WTC11 (cell line): ENCODE results near the gene POLR2A. TPM values are rescaled to one million over a fixed set of nuclear protein-coding genes. Genes with fewer than 3 reads are reported as not detected.

ENCODE experiments used
- ATAC-seq: fragments of 200-7000 bp; cut with Tn5 transposase; 2 replicates; pipeline ENCODE4 v1.10.0; 2021; ENCODE audit warnings: mild to moderate bottlenecking, moderate library complexity
- CTCF ChIA-PET: fragments of 300-600 bp; sonication (Branson Sonifier 250); formaldehyde crosslinking; loops from one replicate; lab custom pipeline; 2021; ENCODE audit warnings: antibody characterized with exemption; lab: Charles Lee
- POLR2A ChIA-PET: fragments of 350-600 bp; sonication (Branson Sonifier 250); formaldehyde crosslinking; loops from one replicate; lab custom pipeline; 2021; ENCODE audit warnings: antibody characterized with exemption; lab: Charles Lee
- DNase-seq: peaks from one replicate; pipeline ENCODE4 v3.0.0; 2021; ENCODE audit warnings: low spot score
- H3K27ac Mint-ChIP-seq: 2 replicates; pipeline ENCODE4 v1.8.0; 2021; ENCODE audit warnings: mixed read lengths
- H3K27me3 Mint-ChIP-seq: 2 replicates; pipeline ENCODE4 v1.8.0; 2021; ENCODE audit warnings: low read depth, mild to moderate bottlenecking, moderate library complexity, mixed read lengths
- H3K36me3 Mint-ChIP-seq: 2 replicates; pipeline ENCODE4 v1.8.0; 2021; ENCODE audit warnings: mixed read lengths
- H3K4me1 Mint-ChIP-seq: 2 replicates; pipeline ENCODE4 v1.8.0; 2022; ENCODE audit warnings: mixed read lengths
- H3K4me3 Mint-ChIP-seq: 2 replicates; pipeline ENCODE4 v1.8.0; 2021; ENCODE audit warnings: mild to moderate bottlenecking, moderate library complexity, mixed read lengths
- H3K9me3 Mint-ChIP-seq: 2 replicates; pipeline ENCODE4 v1.8.0; 2021; ENCODE audit warnings: mixed read lengths
- ATF1 ChIP-seq: sonication (generic); formaldehyde crosslinking; IDR thresholded peaks from 2 replicates; pipeline ENCODE4 v1.8.1; 2023; ENCODE audit warnings: mild to moderate bottlenecking, moderate library complexity, missing genetic modification reagents
- CREB1 ChIP-seq: sonication (generic); formaldehyde crosslinking; IDR thresholded peaks from 2 replicates; pipeline ENCODE4 v1.8.0; 2023; ENCODE audit warnings: mild to moderate bottlenecking, missing genetic modification reagents
- CREM ChIP-seq: sonication (generic); formaldehyde crosslinking; IDR thresholded peaks from 2 replicates; pipeline ENCODE4 v1.8.1; 2022; ENCODE audit warnings: mild to moderate bottlenecking, missing genetic modification reagents, moderate library complexity
- FOXJ3 ChIP-seq: sonication (generic); formaldehyde crosslinking; IDR thresholded peaks from 2 replicates; pipeline ENCODE4 v1.9.0; 2021; ENCODE audit warnings: missing genetic modification reagents, mild to moderate bottlenecking, borderline replicate concordance
- JAZF1 ChIP-seq: fragments of 250-450 bp; sonication (Bioruptor Pico); IDR thresholded peaks from 2 replicates; pipeline ENCODE4 v1.9.0; 2021; ENCODE audit warnings: moderate library complexity, mild to moderate bottlenecking, inconsistent platforms
- MYBL2 ChIP-seq: sonication (generic); formaldehyde crosslinking; IDR thresholded peaks from 2 replicates; pipeline ENCODE4 v1.8.1; 2023; ENCODE audit warnings: mild to moderate bottlenecking, moderate library complexity, missing genetic modification reagents
- NFYB ChIP-seq: sonication (generic); formaldehyde crosslinking; conservative IDR thresholded peaks from 2 replicates; pipeline ENCODE4 v1.8.0; 2022; ENCODE audit warnings: low read depth, missing genetic modification reagents
- NR1H2 ChIP-seq: sonication (generic); formaldehyde crosslinking; IDR thresholded peaks from 2 replicates; pipeline ENCODE4 v1.9.0; 2021; ENCODE audit warnings: mild to moderate bottlenecking, moderate library complexity, missing genetic modification reagents
- SP1 ChIP-seq: sonication (generic); formaldehyde crosslinking; conservative IDR thresholded peaks from 2 replicates; pipeline ENCODE4 v1.8.1; 2022; ENCODE audit warnings: missing genetic modification reagents
- TCF7 ChIP-seq: sonication (generic); formaldehyde crosslinking; IDR thresholded peaks from 2 replicates; pipeline ENCODE4 v1.8.0; 2022; ENCODE audit warnings: mild to moderate bottlenecking, low read depth, missing genetic modification reagents, moderate library complexity
- TEAD1 ChIP-seq: sonication (generic); formaldehyde crosslinking; IDR thresholded peaks from 2 replicates; pipeline ENCODE4 v1.8.0; 2022; ENCODE audit warnings: mild to moderate bottlenecking, missing genetic modification reagents
- ZNF671 ChIP-seq: fragments of 250-450 bp; sonication (Bioruptor Pico); IDR thresholded peaks from 2 replicates; pipeline ENCODE4 v1.8.0; 2021; ENCODE audit warnings: mild to moderate bottlenecking
- total RNA-seq: library from RNA; stranded (reverse); gene quantifications from 3 replicates; pipeline ENCODE4 v1.2.3, GENCODE V29; 2021
- TF ChIP-seq, protein P1 (sequence below): sonication (generic); formaldehyde crosslinking; IDR thresholded peaks from 2 replicates; pipeline ENCODE4 v1.8.1; 2023; ENCODE audit warnings: mild to moderate bottlenecking, missing genetic modification reagents, moderate library complexity
- TF ChIP-seq, protein P2 (sequence below): sonication (generic); formaldehyde crosslinking; IDR thresholded peaks from 2 replicates; pipeline ENCODE4 v1.8.1; 2022; ENCODE audit warnings: low read depth, missing genetic modification reagents, borderline replicate concordance
- TF ChIP-seq, protein P3 (sequence below): sonication (generic); formaldehyde crosslinking; IDR thresholded peaks from 2 replicates; pipeline ENCODE4 v1.8.1; 2023; ENCODE audit warnings: mild to moderate bottlenecking, missing genetic modification reagents
- TF ChIP-seq, protein P4 (sequence below): sonication (generic); formaldehyde crosslinking; IDR thresholded peaks from 2 replicates; pipeline ENCODE4 v1.8.0; 2022; ENCODE audit warnings: mild to moderate bottlenecking, missing genetic modification reagents
- TF ChIP-seq, protein P5 (sequence below): fragments of 250-450 bp; sonication (Bioruptor Pico); conservative IDR thresholded peaks from 2 replicates; pipeline ENCODE4 v1.9.0; 2021; ENCODE audit warnings: mild to moderate bottlenecking
- TF ChIP-seq, protein P6 (sequence below): sonication (generic); formaldehyde crosslinking; conservative IDR thresholded peaks from 2 replicates; pipeline ENCODE4 v1.8.1; 2023; ENCODE audit warnings: mild to moderate bottlenecking, low read depth, missing genetic modification reagents, moderate library complexity
- TF ChIP-seq, protein P7 (sequence below): fragments of 200-600 bp; IDR thresholded peaks from 2 replicates; pipeline ENCODE4 v1.8.0; 2022; ENCODE audit warnings: antibody characterized with exemption
- TF ChIP-seq, protein P8 (sequence below): fragments of 250-450 bp; sonication (Bioruptor Pico); IDR thresholded peaks from 2 replicates; pipeline ENCODE4 v1.9.0; 2021; ENCODE audit warnings: mild to moderate bottlenecking

The POLR2A gene
- total RNA-seq, 1 experiment from 2014 or later, result 170 TPM

DNA sequence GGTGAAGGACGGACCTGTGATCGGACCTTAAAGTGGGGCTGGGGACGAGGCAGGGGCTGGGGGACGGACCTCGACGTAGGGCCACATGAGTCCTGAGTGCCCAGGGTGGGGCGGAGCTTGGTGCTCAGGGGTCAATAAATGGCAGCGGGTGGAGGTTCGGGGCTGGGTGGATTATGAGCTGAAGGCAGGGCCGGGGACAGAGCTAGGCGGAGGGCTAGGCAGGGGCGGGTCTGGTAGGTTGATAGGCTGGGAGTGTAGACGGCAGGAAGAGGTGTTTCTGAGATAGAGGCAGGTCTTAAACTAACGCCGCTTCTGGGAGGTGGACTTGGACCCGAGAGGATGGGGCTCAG is 38.6 kb upstream of the POLR2A start:
- CTCF ChIA-PET, result interaction anchor here (0.6 to 2.9 kb wide), 19 partner anchors 8 to 189 kb away, joined by 3 to 19 read pairs (median 5); partner anchors contain the start of genes PLSCR3, TMEM102, TMEM256 and TMEM95
- POLR2A ChIA-PET, result interaction anchor here (0.7 to 2.4 kb wide), 9 partner anchors 10 to 116 kb away, joined by 3 to 24 read pairs (median 5); partner anchors contain the start of genes NLGN2, POLR2A, TMEM102 and TMEM256
- Mint-ChIP-seq H3K9me3 (no peaks in the 10 kb centered on the region), H3K4me3 (peak overlapping the region; percentile 87), H3K27me3 (peaks cover 39% of the 10 kb centered on the region), H3K4me1 (peaks cover 33% of the 10 kb centered on the region), H3K36me3 (peaks cover 13% of the 10 kb centered on the region; the same call in 1 of the 2 replicates), H3K27ac (peak overlapping the region; percentile 99)
- peak; percentile 91 for ATAC-seq
- peak; percentile 91 for DNase-seq
- 0 out of 2 replicates have a peak, but pooled peaks have one; percentile 2 for TF ChIP-seq SP1 (CRISPR knock-in tag)
- TF ChIP-seq, protein P1, sequence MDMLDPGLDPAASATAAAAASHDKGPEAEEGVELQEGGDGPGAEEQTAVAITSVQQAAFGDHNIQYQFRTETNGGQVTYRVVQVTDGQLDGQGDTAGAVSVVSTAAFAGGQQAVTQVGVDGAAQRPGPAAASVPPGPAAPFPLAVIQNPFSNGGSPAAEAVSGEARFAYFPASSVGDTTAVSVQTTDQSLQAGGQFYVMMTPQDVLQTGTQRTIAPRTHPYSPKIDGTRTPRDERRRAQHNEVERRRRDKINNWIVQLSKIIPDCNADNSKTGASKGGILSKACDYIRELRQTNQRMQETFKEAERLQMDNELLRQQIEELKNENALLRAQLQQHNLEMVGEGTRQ (CRISPR knock-in tag), result 0 out of 2 replicates have a peak, but pooled peaks have one; percentile 5
- no peak for TF ChIP-seq CREB1

DNA sequence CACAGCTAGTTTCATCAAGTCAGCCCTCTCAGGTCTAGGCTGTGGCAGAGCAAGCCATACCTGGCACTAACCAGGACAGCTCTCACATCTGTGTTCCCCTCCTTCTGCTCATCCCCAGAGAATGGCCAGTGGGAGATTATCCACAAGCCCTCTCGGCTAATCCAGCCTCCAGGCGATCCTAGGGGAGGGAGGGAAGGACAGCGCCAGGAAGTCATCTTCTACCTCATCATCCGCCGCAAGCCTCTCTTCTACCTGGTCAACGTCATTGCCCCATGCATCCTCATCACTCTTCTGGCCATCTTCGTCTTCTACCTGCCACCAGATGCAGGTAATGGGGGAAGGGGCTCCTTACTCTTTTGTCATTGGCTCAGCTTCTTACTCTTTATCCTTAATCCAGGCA is 35.7 kb upstream of the POLR2A start:
- ChIA-PET POLR2A (no interaction called here), CTCF (no interaction called here)
- H3K36me3 Mint-ChIP-seq, result peaks cover 15% of the 10 kb centered on the region; the same call in 1 of the 2 replicates
- ATAC-seq (no peak), DNase-seq (no peak)
- H3K27ac Mint-ChIP-seq, result no peak overlapping the region
- H3K4me1 Mint-ChIP-seq, result peaks cover 19% of the 10 kb centered on the region
- H3K9me3 Mint-ChIP-seq, result no peaks in the 10 kb centered on the region
- no peak overlapping the region for H3K4me3 Mint-ChIP-seq
- peaks cover 30% of the 10 kb centered on the region for H3K27me3 Mint-ChIP-seq
- TF ChIP-seq FOXJ3 (CRISPR knock-in tag) (no peak), CREM (CRISPR knock-in tag) (no peak), TEAD1 (no peak), ATF1 (CRISPR knock-in tag) (no peak), MYBL2 (no peak), ZNF671 (no peak), NFYB (CRISPR knock-in tag) (no peak), JAZF1 (CRISPR knock-in tag) (no peak), TCF7 (CRISPR knock-in tag) (no peak), NR1H2 (CRISPR knock-in tag) (no peak)
- TF ChIP-seq, protein P2, sequence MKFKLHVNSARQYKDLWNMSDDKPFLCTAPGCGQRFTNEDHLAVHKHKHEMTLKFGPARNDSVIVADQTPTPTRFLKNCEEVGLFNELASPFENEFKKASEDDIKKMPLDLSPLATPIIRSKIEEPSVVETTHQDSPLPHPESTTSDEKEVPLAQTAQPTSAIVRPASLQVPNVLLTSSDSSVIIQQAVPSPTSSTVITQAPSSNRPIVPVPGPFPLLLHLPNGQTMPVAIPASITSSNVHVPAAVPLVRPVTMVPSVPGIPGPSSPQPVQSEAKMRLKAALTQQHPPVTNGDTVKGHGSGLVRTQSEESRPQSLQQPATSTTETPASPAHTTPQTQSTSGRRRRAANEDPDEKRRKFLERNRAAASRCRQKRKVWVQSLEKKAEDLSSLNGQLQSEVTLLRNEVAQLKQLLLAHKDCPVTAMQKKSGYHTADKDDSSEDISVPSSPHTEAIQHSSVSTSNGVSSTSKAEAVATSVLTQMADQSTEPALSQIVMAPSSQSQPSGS (CRISPR knock-in tag), result no peak
- TF ChIP-seq, protein P3, sequence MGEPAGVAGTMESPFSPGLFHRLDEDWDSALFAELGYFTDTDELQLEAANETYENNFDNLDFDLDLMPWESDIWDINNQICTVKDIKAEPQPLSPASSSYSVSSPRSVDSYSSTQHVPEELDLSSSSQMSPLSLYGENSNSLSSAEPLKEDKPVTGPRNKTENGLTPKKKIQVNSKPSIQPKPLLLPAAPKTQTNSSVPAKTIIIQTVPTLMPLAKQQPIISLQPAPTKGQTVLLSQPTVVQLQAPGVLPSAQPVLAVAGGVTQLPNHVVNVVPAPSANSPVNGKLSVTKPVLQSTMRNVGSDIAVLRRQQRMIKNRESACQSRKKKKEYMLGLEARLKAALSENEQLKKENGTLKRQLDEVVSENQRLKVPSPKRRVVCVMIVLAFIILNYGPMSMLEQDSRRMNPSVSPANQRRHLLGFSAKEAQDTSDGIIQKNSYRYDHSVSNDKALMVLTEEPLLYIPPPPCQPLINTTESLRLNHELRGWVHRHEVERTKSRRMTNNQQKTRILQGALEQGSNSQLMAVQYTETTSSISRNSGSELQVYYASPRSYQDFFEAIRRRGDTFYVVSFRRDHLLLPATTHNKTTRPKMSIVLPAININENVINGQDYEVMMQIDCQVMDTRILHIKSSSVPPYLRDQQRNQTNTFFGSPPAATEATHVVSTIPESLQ (CRISPR knock-in tag), result no peak
- TF ChIP-seq, protein P4, sequence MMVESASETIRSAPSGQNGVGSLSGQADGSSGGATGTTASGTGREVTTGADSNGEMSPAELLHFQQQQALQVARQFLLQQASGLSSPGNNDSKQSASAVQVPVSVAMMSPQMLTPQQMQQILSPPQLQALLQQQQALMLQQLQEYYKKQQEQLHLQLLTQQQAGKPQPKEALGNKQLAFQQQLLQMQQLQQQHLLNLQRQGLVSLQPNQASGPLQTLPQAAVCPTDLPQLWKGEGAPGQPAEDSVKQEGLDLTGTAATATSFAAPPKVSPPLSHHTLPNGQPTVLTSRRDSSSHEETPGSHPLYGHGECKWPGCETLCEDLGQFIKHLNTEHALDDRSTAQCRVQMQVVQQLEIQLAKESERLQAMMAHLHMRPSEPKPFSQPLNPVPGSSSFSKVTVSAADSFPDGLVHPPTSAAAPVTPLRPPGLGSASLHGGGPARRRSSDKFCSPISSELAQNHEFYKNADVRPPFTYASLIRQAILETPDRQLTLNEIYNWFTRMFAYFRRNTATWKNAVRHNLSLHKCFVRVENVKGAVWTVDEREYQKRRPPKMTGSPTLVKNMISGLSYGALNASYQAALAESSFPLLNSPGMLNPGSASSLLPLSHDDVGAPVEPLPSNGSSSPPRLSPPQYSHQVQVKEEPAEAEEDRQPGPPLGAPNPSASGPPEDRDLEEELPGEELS (CRISPR knock-in tag), result no peak
- TF ChIP-seq, protein P5, sequence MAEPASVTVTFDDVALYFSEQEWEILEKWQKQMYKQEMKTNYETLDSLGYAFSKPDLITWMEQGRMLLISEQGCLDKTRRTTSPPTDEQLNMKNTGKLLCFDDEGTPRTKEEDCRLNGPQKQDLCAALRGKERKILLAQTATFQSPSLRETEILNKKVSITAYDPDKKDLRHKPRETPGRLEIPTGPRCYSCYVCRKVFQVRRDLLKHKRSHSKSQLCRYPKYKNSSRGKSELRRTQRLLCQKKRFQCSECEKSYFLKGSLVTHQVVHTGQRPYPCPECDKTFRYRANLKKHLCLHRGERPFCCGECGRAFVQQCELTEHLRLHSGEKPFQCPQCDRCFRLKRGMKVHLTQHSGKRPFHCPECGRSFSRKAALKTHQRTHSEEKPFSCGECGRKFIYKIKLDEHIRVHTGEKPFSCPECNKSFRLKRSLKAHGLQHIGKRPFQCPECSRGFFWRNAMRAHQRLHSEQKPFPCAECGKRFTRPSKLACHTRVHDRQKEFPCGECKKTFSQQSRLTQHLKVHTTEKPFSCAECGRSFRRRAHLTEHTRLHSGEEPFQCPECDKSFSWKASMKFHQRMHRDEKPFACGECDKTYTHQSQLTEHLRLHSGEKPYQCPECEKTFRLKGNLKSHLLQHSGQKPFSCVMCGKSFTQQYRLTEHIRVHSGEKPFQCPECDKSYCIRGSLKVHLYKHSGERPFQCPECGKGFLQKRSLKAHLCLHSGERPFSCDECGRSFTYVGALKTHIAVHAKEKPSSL, result no peak
- TF ChIP-seq, protein P6, sequence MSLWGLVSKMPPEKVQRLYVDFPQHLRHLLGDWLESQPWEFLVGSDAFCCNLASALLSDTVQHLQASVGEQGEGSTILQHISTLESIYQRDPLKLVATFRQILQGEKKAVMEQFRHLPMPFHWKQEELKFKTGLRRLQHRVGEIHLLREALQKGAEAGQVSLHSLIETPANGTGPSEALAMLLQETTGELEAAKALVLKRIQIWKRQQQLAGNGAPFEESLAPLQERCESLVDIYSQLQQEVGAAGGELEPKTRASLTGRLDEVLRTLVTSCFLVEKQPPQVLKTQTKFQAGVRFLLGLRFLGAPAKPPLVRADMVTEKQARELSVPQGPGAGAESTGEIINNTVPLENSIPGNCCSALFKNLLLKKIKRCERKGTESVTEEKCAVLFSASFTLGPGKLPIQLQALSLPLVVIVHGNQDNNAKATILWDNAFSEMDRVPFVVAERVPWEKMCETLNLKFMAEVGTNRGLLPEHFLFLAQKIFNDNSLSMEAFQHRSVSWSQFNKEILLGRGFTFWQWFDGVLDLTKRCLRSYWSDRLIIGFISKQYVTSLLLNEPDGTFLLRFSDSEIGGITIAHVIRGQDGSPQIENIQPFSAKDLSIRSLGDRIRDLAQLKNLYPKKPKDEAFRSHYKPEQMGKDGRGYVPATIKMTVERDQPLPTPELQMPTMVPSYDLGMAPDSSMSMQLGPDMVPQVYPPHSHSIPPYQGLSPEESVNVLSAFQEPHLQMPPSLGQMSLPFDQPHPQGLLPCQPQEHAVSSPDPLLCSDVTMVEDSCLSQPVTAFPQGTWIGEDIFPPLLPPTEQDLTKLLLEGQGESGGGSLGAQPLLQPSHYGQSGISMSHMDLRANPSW, result no peak
- TF ChIP-seq, protein P7, sequence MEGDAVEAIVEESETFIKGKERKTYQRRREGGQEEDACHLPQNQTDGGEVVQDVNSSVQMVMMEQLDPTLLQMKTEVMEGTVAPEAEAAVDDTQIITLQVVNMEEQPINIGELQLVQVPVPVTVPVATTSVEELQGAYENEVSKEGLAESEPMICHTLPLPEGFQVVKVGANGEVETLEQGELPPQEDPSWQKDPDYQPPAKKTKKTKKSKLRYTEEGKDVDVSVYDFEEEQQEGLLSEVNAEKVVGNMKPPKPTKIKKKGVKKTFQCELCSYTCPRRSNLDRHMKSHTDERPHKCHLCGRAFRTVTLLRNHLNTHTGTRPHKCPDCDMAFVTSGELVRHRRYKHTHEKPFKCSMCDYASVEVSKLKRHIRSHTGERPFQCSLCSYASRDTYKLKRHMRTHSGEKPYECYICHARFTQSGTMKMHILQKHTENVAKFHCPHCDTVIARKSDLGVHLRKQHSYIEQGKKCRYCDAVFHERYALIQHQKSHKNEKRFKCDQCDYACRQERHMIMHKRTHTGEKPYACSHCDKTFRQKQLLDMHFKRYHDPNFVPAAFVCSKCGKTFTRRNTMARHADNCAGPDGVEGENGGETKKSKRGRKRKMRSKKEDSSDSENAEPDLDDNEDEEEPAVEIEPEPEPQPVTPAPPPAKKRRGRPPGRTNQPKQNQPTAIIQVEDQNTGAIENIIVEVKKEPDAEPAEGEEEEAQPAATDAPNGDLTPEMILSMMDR, result no peak
- TF ChIP-seq, protein P8, sequence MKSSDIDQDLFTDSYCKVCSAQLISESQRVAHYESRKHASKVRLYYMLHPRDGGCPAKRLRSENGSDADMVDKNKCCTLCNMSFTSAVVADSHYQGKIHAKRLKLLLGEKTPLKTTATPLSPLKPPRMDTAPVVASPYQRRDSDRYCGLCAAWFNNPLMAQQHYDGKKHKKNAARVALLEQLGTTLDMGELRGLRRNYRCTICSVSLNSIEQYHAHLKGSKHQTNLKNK (CRISPR knock-in tag), result no peak
